OCI-LY7 (cell line): ENCODE results near the gene ATP6V0C.

Experiments
- CTCF ChIP-seq: fragments of 200-600 bp; sonication (generic); conservative IDR thresholded peaks from 2 replicates; pipeline ENCODE4 v1.5.1; 2014; ENCODE audit warnings: mild to moderate bottlenecking, antibody characterized with exemption, low read length, moderate library complexity, mixed read lengths
- EZH2phosphoT487 ChIP-seq: fragments of 200-600 bp; sonication (generic); IDR thresholded peaks from 2 replicates; pipeline ENCODE4 v1.6.1; 2018; ENCODE audit warnings: low read depth, borderline replicate concordance, mild to moderate bottlenecking, mixed run types, antibody characterized with exemption, low read length, moderate library complexity, mixed read lengths

DNA sequence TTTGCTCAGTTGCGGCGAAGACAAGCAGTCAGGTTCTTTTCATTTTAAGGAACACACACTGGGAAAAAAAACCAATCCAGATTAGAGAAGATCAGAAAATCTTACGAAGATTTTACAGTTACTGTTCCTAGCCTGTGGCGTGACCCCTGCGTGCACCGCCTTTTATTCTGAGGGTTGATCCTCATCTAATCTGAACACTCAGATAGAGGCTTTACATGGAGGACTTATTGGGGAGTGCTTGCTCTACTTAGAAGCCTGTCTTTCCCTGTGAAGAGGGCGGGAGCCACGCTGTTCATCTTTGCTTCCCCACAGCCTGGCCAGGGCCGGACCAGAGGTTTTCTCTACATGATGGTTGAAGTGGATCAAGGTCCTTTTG lies 37.4 kb upstream of the ATP6V0C start:
- no peak for TF ChIP-seq CTCF
- no peak for TF ChIP-seq EZH2phosphoT487
